Measurements from ENCODE around the gene PER2.

The PER2 gene

DNA sequence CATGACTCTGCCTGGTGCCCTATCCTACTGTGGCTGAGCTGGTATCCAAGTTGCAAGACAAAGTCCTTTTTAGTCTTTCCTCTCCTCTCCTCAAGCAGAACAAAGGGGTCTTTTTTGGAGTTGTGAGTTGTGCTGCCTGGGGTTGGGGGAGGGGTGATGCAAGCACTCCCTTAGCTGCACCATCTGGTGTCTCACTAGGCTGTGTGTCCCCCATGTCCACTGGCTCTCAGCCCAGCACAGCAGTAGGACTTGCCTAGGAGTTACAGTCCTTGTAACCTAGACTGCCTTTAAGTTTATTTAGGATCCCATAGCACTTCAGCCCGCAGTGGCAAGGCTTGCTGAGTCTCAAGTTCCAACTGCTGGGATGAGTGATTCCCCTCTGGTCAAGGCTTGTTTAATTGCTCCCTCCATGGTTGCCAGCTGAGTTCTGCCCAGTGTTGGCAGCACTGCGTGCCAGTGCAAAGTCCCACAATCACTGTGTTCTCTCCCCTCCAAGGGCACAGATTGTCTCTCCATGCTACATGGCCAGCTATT is 71.7 kb downstream of the PER2 start:
- TF ChIP-seq, protein P1, sequence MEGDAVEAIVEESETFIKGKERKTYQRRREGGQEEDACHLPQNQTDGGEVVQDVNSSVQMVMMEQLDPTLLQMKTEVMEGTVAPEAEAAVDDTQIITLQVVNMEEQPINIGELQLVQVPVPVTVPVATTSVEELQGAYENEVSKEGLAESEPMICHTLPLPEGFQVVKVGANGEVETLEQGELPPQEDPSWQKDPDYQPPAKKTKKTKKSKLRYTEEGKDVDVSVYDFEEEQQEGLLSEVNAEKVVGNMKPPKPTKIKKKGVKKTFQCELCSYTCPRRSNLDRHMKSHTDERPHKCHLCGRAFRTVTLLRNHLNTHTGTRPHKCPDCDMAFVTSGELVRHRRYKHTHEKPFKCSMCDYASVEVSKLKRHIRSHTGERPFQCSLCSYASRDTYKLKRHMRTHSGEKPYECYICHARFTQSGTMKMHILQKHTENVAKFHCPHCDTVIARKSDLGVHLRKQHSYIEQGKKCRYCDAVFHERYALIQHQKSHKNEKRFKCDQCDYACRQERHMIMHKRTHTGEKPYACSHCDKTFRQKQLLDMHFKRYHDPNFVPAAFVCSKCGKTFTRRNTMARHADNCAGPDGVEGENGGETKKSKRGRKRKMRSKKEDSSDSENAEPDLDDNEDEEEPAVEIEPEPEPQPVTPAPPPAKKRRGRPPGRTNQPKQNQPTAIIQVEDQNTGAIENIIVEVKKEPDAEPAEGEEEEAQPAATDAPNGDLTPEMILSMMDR (conservative IDR thresholded peaks at IDR 0.05) = no peak
- no peak overlapping the region for H3K27ac ChIP-seq

DNA sequence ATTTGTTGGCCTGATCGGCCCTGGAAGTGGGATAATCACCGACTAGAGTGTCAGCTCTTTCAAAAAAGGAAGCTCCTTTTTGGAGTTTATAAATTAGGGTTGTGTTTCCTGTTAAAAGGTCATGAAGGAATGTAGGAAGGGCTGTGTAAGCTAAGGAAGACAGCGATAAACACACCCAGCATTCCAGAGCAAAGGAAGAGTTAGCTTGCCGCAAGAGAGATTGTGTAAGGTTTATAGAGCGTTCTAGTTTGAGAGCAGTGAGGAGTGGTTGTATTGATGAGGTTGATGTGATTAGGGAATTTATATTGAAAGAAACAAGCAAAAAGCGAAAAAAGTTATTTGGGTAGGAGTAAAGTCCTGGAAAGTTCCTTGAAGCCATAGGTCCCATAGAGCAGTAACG is 81.4 kb downstream of the PER2 start:
- no peak overlapping the region for H3K27ac ChIP-seq
- TF ChIP-seq, protein P1 (conservative IDR thresholded peaks at IDR 0.05) = no peak

DNA sequence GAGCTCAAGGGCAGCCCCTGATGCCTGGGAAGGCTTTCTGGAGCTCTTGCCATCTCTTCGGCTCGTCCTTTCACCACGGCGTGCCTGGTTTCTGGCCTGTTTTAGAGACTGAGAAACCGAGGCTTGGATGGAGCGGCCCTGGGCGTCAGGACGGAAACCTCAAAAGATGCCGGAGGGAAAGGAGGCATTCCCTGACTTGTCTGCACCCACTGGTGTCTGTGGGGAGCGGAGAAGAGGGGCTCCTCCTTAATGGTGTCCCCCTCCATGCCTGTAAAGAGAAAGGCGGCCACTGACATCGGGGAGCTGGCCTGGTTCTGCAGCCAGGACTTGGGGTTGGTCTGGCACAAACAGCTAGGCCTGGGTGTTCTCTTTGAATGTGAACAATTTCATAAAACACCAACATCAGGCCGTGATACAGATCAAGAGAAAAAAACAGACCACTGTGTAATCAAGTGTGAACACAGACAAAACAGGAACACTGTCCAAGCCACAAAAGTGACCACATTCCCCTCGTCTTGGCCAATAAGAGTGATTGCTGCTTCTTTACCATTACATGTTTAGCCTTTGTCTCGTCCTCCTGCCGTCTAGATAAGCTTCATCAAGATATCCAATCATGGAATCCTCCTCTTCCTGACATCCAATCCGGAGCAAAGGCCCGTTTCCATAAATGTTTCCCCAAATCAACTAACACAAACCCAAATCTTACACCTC is 84.3 kb downstream of the PER2 start:
- H3K27ac ChIP-seq = peak overlapping the region; percentile 94
- TF ChIP-seq, protein P1 (conservative IDR thresholded peaks at IDR 0.05) = no peak

DNA sequence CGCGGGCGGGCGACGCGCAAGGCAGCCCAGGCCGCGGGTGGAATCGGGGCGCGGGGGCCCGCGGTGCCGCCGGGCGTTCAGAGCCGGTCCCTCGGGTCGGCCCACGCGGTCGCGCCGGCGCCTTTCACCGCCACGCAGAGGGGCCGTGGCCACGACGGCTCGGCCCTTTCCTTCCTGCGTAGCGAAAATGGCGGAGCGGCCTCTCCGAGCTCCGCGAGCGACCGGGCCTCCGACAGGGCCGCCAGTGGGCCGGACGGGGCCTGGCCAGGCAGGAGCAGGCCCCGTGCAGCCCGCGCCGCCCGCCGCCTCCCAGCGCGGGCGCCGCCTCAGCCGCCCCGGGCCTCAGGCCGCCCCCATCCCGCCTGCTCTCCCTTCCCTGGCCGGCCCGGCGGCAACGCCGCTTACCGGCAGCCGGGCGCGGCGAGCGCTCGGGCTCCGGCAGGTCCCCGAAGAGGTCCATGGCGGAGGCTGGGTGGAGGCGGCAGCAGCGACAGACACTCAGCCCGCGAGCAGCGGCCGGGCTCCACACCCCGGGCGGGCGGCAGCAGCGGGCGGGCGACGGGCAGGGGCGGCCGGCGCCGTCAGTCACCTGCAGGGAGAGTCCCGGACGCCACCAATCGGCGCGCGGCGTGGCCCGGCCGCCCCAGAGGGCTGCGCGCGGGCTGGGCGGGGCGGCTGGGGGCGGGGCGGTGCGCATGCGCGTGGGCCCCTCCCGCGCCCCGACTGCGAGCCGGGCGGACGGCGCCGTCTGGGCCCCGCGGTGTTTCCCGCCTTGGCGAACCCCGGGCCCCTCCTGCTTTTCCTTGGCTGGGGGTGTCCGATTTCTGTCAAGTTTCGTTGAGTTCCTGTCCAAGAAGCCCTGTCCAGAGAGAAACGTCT is 85.1 kb downstream of the PER2 start, which contains the start of gene ILKAP:
TSS of gene ILKAP (minus strand) at position 602 of the 879 bp plus-strand sequence. CDS start at position 460, 142 bp downstream.
- TF ChIP-seq, protein P1 (conservative IDR thresholded peaks at IDR 0.05) = no peak
- peak within 1 kb of the TSS; percentile 94 for H3K27ac ChIP-seq

DNA sequence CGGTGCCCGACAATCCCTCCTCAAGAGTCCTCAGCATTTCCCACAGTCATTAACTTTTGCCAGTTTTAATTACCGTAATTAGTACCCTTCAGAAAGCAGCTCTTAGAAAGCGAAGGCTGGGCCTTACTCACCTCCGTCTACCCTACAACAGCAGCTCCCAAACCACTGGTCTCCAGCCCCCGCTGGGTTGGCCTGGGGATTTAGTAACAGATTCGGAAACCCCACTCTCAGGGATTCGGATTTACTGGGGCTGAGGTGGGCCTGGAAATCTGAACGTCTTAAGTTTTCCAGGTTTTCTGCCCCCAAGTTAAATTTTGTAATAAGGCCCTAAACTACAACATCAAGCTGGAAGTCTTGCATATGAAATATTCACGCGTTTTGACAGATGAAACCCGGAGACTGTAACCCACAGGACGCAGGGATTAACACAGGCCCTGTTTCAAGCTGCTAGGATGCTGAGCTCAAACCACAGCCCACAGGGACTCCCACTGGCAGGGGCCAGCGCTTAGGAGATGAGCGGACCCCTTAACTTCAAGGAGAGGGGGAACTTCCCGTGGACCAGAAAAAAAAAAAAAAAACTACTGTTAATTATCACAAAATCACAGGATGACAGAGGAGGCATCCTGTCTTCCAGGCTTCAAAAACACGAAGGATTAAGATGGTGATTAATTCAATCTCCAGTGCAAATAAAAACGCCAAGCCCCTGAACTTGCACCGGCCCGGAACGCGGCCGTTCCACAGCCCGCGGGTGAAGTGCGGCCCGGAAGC is 85.9 kb downstream of the PER2 start:
- TF ChIP-seq, protein P1 (conservative IDR thresholded peaks at IDR 0.05) = no peak
- H3K27ac ChIP-seq = peak overlapping the region; percentile 94

All from VCaP (cell line).